GM18873 (cell line): ENCODE results near the gene VPREB3.
A peak's percentile ranks its signal among the peaks of the same experiment; 100 is the strongest.

ENCODE experiments used
- ATAC-seq: cut with Tn5 transposase; IDR thresholded peaks from one replicate; pipeline ENCODE4 v1.9.1; 2021; ENCODE audit warnings: mild to moderate bottlenecking, moderate library complexity, moderate number of reproducible peaks; ENCODE audit not compliant: unreplicated experiment, low FRiP score

The VPREB3 gene, protein sequence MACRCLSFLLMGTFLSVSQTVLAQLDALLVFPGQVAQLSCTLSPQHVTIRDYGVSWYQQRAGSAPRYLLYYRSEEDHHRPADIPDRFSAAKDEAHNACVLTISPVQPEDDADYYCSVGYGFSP

GRCh38 chr22:23754220-23754919 lies at the start of gene VPREB3:
Gene VPREB3, minus strand, starts transcription at chr22:23754425. Its CDS starts 62 bp downstream, at chr22:23754363.
- no peak for ATAC-seq

GRCh38 chr22:23803001-23803819 lies 49.0 kb upstream of the VPREB3 start:
- ATAC-seq, result no peak

DNA sequence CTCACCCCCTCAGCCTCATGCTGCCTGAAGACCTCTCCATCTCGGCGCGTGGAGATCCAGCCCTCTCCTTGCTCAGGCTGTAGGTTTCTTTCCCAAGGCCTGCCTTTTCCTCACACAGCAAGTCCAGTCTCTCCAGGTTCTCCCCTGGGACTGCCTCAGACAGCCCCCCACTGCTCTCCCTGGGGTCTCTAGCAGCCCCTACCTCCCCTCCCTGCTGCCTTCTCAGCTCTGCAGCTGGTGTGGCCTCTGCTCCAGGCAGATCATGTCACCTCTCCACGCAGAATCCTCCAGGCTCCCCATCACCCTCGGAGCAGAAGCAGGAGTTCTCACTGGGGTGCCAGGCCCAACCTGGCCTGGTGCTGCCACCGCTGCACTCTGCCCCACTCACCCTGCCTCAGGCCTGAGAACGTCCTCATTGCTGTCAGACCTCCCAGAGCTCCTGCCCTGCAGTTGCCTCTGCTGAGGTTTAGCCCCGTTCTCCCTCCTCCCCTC lies 47.7 kb upstream of the VPREB3 start:
- no peak for ATAC-seq

- ATAC-seq, result peak; percentile 1
Observed at GRCh38 chr22:23801238-23801821, 47.1 kb upstream of the VPREB3 start.

- peak; percentile 59 for ATAC-seq
Observed at GRCh38 chr22:23800297-23801237, 46.3 kb upstream of the VPREB3 start.

DNA sequence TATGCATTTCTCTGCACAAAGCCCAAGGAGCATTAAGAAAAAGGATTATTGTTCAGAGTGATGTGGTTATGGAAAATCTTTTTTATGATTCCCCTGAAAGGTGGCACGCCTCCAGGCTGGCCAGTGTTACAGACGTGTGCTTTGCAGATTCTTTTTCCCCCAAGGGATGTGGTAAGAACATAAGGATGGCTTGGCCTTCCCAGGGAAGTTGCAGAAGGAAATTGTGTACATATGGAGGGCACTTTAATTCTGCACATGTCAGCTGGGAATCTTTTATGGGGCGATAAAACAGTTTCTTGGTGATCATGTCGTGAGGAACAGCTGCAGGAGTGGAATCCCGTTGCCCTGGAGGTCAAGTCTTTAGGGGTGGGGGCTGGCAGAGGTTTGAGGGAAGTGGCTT lies 42.2 kb upstream of the VPREB3 start:
- no peak for ATAC-seq

DNA sequence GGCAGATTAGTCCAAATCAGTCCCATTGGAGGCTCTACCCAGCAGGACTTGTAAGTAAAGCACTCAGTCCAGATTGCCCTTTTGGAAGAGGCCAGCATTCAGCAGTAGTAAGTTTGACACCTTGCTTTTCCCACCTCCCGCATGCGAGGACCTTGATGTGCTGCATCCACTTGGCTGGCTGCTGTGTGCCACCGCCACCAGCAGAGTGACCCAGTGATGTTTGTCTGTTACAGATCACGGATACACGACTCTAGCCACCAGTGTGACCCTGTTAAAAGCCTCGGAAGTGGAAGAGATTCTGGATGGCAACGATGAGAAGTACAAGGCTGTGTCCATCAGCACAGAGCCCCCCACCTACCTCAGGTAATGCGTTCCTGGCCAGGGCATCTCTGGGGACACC lies 39.1 kb upstream of the VPREB3 start:
- ATAC-seq, result no peak

GRCh38 chr22:23791738-23792645 lies 37.8 kb upstream of the VPREB3 start:
- ATAC-seq, result no peak

DNA sequence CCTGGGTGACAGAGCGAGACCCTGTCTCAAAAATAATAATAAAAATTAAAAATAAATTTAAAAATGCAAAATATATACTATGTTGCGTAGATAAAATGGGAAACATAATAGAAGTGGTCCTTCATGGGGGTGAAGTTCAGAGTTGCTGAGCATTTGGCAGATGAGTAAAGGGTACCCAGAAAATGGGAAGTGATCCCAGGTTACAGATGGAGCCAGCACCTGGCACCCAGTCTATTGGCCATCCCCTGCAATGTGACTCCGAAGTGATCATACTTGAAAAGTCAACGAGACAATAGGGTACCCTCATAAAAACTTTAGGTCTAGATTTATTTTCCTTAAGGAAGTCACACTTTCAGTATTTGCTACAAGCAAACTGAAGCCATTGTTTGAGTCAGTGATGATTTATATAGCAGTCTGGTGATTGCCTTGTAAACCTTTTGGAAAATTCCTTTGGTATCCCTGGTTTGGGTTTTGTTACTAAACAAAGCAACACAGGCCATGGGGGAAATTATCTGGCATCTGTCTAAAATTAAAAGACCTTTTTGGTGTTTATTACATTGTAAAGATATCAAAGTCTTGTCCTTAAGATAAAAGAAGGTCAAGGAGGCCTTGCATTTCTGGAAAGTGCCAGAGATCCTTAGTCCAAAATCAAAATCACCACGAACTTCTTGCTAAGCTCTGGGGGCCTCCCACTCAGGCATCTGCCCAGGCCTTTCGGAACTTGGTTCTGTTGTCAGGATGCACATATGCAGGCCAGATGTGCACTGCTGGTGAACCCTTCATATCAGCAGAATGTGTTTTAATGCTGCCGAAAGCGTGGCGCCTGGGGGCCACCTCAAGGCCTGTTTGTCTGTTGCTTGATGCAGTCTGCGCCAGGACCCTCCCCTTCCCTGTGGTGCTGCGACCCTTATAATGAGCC lies 36.9 kb upstream of the VPREB3 start:
- ATAC-seq, result no peak

DNA sequence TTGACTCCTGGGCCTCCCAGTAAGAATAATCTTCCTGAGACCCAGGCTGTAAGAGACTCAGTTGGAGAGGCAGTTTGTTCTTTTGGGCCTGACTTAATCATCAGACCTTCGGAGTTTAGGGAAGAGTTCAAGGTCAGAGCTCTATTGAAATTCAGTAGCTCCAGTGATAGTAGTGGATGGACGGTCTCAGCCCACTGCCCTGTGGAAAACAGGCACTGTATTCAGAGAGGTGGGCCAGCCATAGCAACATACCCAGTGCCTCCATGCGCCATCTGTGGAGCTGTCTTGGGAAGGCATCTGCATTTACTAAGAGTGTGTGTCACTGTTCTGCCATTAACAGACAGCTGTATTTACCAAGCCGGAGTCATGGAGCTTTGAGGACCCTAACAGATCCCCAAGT lies 35.4 kb upstream of the VPREB3 start:
- ATAC-seq, result no peak

DNA sequence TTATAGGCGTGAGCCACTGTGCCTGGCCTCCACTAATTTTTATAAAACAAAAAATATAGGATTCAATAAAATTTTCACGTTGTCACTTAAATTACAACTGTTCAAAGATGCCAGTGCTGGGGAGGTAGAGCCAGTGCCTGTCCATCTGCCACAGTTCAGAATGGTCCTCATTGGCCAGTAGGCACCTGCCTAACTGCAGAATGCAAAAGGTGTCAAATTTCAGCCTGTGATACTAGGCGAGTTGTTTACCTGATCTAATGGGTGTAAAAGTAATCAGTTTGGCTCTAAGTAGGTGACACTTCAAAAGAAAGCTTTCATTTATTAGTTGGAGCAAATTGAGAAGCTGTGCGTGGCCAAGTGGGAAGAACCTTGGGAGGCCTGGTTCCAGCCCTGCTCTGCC lies 34.9 kb upstream of the VPREB3 start:
- no peak for ATAC-seq

GRCh38 chr22:23787910-23788309 lies 33.7 kb upstream of the VPREB3 start:
- ATAC-seq, result no peak

- ATAC-seq, result no peak
Observed at GRCh38 chr22:23787600-23787896, 33.3 kb upstream of the VPREB3 start.

- peak; percentile 47 for ATAC-seq
Observed at GRCh38 chr22:23786752-23787599, 32.8 kb upstream of the VPREB3 start, which contains the start of gene SMARCB1. Gene SMARCB1, plus strand, starts transcription at chr22:23786966. Its CDS starts 204 bp downstream, at chr22:23787170.

DNA sequence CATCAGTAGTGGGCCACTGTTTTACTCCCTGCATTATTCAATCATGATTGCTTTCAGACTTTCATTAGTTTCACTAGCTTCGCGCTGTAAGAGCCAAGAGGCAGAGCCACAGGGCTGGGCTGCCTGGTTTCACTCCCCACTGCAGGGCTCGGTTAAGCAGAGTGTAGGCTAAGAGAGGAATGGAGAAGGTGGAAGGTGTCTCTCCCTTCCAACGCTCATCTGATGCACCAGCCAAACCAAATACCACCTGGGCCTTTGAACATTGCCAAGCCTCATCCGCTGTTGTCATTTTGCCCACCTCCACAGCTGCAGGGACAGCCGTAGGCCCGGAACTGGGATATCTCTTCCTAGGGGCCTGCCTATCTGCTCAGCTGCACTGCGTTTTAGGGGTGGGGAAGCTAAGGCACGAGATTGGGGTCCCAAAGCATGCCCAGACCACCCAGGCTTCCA lies 32.1 kb upstream of the VPREB3 start:
- no peak for ATAC-seq

DNA sequence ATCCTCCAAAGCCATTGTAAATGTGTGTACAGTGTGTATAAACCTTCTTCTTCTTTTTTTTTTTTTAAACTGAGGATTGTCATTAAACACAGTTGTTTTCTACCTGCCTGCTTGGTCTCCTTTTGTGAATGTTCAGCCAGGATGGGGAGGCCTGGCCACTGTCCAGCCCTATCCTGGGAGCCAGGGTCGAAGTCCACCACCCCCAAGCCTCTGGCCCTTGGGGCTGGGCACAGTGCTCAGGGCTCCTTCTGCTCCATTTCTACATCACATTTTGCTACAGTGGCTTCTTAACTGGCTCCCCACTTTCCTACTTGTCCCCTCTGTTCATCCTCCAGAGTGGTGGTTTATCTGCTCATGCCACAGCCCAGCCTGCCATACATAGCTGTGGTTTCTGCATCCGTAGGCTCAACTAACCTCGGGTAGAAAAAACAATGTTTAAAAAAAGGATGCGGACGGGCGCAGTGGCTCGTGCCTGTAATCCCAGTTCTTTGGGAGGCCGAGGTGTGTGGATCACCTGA lies 30.0 kb upstream of the VPREB3 start:
- no peak for ATAC-seq
